ENCODE results near the gene DYSF. TPM values are rescaled to one million over a fixed set of nuclear protein-coding genes. Genes with fewer than 3 reads are reported as not detected.

DYSF gene
- polyA plus RNA-seq, 1 donor from 2014 or later: 0.04 TPM

GRCh38 chr2:71566372-71566771 lies 113.0 kb downstream of the DYSF start:
- H3K36me3 ChIP-seq (ENCODE audit: insufficient read depth, low read length): no peaks in the 10 kb centered on the region
- H2AFZ ChIP-seq (ENCODE audit: low read depth, low read length): no peak overlapping the region
- no peaks in the 10 kb centered on the region for H3F3A ChIP-seq (ENCODE audit: insufficient read depth, low read length, poor library complexity, severe bottlenecking)
- H3K9me2 ChIP-seq (ENCODE audit: insufficient read depth, low read length): no peaks in the 10 kb centered on the region
- no peak overlapping the region for H3K9ac ChIP-seq (ENCODE audit: low read length)
- H3K9me3 ChIP-seq (ENCODE audit: low read length): no peaks in the 10 kb centered on the region
- no peaks in the 10 kb centered on the region for H3K27me3 ChIP-seq (ENCODE audit: insufficient read depth, low read depth, low read length)
- no peak overlapping the region for H3K4me3 ChIP-seq (ENCODE audit: low read length)
- H3K4me2 ChIP-seq (ENCODE audit: low read length): no peak overlapping the region
- no peaks in the 10 kb centered on the region for H4K20me1 ChIP-seq (ENCODE audit: insufficient read depth)
- H3K27ac ChIP-seq (ENCODE audit: low read length): no peak overlapping the region
- no peaks in the 10 kb centered on the region for H3K79me2 ChIP-seq (replicated peaks; ENCODE audit: insufficient read depth, low read length)
- TF ChIP-seq CTCF (IDR thresholded peaks at IDR 0.05; ENCODE audit: poor library complexity, severe bottlenecking) (no peak), TAF1 (IDR thresholded peaks at IDR 0.05; ENCODE audit: low read depth) (no peak), MXI1 (conservative IDR thresholded peaks at IDR 0.05; ENCODE audit: poor library complexity, severe bottlenecking) (no peak), EZH2 (IDR thresholded peaks at IDR 0.05; ENCODE audit: borderline replicate concordance, insufficient read depth, low read length, poor library complexity, severe bottlenecking) (no peak), EP300 (conservative IDR thresholded peaks at IDR 0.05; ENCODE audit: poor library complexity, severe bottlenecking) (no peak), SMC3 (conservative IDR thresholded peaks at IDR 0.05; ENCODE audit: poor library complexity) (no peak), REST (IDR thresholded peaks at IDR 0.05; ENCODE audit: borderline replicate concordance) (no peak), POLR2AphosphoS5 (IDR thresholded peaks at IDR 0.05) (no peak), RAD21 (conservative IDR thresholded peaks at IDR 0.05) (no peak)

- no peak overlapping the region for H3K9ac ChIP-seq (ENCODE audit: low read length)
- H3K4me2 ChIP-seq (ENCODE audit: low read length): no peak overlapping the region
- no peaks in the 10 kb centered on the region for H3K79me2 ChIP-seq (replicated peaks; ENCODE audit: insufficient read depth, low read length)
- no peaks in the 10 kb centered on the region for H3K27me3 ChIP-seq (ENCODE audit: insufficient read depth, low read depth, low read length)
- H3K36me3 ChIP-seq (ENCODE audit: insufficient read depth, low read length): no peaks in the 10 kb centered on the region
- no peaks in the 10 kb centered on the region for H4K20me1 ChIP-seq (ENCODE audit: insufficient read depth)
- no peak overlapping the region for H3K4me3 ChIP-seq (ENCODE audit: low read length)
- no peak overlapping the region for H2AFZ ChIP-seq (ENCODE audit: low read depth, low read length)
- H3K9me3 ChIP-seq (ENCODE audit: low read length): no peaks in the 10 kb centered on the region
- H3F3A ChIP-seq (ENCODE audit: insufficient read depth, low read length, poor library complexity, severe bottlenecking): no peaks in the 10 kb centered on the region
- no peaks in the 10 kb centered on the region for H3K9me2 ChIP-seq (ENCODE audit: insufficient read depth, low read length)
- no peak overlapping the region for H3K27ac ChIP-seq (ENCODE audit: low read length)
- no peak for TF ChIP-seq EZH2 (IDR thresholded peaks at IDR 0.05; ENCODE audit: borderline replicate concordance, insufficient read depth, low read length, poor library complexity, severe bottlenecking)
- no peak for TF ChIP-seq REST (IDR thresholded peaks at IDR 0.05; ENCODE audit: borderline replicate concordance)
- no peak for TF ChIP-seq CTCF (IDR thresholded peaks at IDR 0.05; ENCODE audit: poor library complexity, severe bottlenecking)
- no peak for TF ChIP-seq POLR2AphosphoS5 (IDR thresholded peaks at IDR 0.05)
- no peak for TF ChIP-seq TAF1 (IDR thresholded peaks at IDR 0.05; ENCODE audit: low read depth)
- no peak for TF ChIP-seq SMC3 (conservative IDR thresholded peaks at IDR 0.05; ENCODE audit: poor library complexity)
- TF ChIP-seq MXI1 (conservative IDR thresholded peaks at IDR 0.05; ENCODE audit: poor library complexity, severe bottlenecking): no peak
- TF ChIP-seq EP300 (conservative IDR thresholded peaks at IDR 0.05; ENCODE audit: poor library complexity, severe bottlenecking): no peak
- TF ChIP-seq RAD21 (conservative IDR thresholded peaks at IDR 0.05): no peak
Measured at GRCh38 chr2:71567625-71568024, 114.3 kb downstream of the DYSF start.

Measured in neural cell (in vitro differentiated cells).